ENCODE results near the gene LIPG.

DNA sequence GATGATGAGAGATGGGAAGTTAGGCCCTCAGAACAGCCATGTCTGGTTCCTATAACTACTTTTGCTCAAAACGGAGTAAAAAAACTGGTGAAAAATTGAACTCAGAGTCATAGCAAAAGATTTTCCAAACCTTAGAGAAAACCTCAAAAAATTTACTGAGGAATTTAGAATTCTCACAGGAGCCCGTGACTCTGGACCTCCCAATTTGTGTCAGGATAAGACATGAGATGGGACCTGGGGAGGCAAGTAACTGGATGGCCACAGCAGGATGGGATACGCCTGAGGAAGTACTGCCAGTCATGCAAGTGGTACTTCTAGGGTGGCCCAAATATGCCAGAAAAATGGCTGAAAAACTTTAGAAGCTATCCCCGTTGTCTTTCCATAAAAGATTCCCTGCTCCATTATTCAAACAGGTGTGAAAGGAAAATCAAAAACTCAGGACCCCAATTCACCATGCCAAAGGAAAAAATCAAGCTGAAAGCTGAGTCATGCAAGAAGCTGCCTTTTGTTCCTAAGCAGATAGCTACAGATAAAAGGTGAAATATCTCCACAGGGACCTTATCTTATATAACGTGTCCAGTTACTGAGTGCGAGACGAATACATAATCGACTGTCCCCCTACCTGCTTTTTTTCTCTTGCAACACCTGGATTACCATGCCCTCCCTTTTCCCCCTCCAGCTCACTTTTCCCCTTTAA, 34.1 kb upstream of the LIPG start:
- TF ChIP-seq, protein P1, sequence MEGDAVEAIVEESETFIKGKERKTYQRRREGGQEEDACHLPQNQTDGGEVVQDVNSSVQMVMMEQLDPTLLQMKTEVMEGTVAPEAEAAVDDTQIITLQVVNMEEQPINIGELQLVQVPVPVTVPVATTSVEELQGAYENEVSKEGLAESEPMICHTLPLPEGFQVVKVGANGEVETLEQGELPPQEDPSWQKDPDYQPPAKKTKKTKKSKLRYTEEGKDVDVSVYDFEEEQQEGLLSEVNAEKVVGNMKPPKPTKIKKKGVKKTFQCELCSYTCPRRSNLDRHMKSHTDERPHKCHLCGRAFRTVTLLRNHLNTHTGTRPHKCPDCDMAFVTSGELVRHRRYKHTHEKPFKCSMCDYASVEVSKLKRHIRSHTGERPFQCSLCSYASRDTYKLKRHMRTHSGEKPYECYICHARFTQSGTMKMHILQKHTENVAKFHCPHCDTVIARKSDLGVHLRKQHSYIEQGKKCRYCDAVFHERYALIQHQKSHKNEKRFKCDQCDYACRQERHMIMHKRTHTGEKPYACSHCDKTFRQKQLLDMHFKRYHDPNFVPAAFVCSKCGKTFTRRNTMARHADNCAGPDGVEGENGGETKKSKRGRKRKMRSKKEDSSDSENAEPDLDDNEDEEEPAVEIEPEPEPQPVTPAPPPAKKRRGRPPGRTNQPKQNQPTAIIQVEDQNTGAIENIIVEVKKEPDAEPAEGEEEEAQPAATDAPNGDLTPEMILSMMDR (IDR thresholded peaks at IDR 0.05) = no peak
- no peak for TF ChIP-seq POLR2A (IDR thresholded peaks at IDR 0.05)
